Measurements from ENCODE around the gene PLK2.
A peak's percentile ranks its signal among the peaks of the same experiment; 100 is the strongest.

Gene PLK2

DNA sequence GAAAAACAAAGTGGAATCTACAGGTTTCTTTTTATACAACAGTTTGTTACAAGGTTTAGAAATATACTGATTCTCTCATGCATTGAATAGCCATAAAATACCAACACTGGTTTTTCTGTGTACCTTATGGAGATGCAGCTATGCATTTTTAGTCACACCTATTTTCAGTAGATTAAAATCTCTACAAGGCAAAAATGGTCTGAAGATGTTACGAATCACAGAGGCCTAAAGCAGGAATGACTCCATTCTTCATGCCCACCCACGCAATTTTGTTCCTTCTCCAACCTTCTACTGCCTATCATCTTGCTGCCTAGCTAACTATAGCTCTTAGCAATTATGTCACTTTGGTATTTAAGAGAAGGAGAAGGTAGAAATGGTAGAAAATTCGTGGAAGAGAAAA lies 9.9 kb downstream of the PLK2 start:
- DNase-seq (ENCODE audit: low read depth), result no peak

DNA sequence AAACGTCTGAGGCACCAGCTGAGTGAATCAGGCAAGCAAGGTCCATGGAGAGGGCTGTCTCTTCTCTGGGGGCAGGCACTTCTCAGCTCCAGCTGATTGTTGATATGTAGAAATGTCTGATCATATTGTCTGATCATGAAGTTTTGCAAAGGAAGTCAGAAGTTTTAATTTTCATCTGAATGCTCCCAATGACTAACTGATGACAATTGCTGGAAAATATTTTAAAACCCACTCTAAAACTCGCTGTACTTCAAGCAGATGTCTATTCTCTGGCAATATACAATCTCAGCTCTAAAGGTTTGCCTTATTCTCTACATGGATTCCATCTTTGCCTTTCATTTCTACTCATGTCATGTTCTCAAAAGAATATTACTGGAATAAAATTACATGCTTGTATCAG lies 12.7 kb downstream of the PLK2 start:
- DNase-seq (ENCODE audit: low read depth), result no peak

- DNase-seq (ENCODE audit: low read depth), result no peak
These were observed 13.9 kb downstream of the PLK2 start for GRCh38 chr5:58446024-58446423.

GRCh38 chr5:58444805-58445204 lies 15.1 kb downstream of the PLK2 start:
- DNase-seq (ENCODE audit: low read depth), result no peak

DNA sequence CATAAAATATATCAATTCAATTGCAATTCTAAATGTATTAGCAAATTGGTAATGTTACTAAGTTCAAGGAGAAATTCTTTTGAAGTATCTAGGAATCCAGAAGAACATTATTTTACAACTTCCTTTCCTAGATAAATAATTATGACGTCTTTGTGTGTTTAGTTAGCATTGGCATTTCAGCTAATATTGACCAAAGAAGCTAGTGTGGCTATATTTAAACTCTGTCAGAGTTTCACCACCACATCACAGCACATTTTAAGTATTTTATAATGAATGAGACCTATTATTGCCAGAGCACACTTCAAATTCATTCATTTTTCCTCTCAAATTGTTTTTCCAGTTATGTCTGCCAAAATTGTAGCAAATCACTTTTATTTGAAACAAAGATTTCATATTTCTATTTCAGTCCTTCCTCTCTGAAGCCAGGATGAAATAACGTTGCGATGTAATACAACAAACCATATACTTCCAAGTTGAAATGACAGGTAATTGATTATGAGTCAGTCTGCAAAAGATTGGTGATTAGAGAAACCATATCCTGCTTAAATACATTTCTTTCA lies 18.9 kb downstream of the PLK2 start:
- no peak for DNase-seq (ENCODE audit: low read depth)

DNA sequence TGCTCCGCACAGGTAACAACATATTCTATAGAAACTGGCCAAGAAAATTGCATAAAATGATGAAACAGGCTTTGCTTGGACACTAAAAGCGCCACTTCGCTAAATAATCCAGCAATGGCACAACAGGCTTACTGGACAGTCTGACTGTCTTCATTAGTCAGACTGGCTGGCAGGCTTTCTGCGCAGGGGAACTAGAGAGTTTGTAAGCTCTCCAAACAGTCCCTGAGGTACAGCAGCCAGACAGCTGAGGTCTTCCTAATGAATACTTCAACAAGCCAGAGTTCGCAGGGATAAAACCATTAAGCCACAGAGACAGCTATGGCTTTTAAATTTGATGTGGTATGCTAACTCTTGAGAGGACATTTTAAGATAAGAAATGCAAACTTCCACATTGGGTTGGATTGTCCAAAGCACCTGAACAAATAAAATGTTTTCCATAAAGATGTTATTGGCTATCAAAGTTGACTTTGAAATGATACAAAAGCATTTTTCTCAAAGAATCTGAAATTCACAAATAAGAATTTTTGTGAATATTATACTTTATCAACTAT lies 20.7 kb downstream of the PLK2 start:
- no peak for DNase-seq (ENCODE audit: low read depth)

- DNase-seq (ENCODE audit: low read depth), result no peak
These were observed 22.2 kb downstream of the PLK2 start for GRCh38 chr5:58437661-58438060.

- DNase-seq (ENCODE audit: low read depth), result no peak
These were observed 28.1 kb downstream of the PLK2 start for GRCh38 chr5:58431832-58432231.

DNA sequence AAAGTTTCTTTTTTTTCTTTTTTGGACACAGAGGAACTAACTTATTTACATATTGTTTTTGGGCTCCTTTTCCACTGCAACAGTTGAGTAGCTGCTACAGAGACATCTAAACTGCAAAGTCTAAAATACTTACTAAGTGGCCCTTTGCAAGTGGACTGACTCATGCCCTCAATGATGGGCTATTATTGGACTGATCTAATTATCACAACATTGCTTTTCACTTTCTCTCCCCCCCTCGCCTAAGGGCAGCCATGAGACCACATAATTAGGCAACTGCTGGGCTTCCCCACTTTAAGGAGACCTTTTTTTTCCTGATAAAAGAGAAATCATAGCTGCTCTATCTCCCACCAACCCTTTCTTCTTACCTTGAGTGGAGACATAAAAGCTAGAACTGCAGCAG lies 47.0 kb downstream of the PLK2 start:
- no peak for DNase-seq (ENCODE audit: low read depth)

- DNase-seq (ENCODE audit: low read depth), result no peak
These were observed 47.8 kb downstream of the PLK2 start for GRCh38 chr5:58412081-58412480.

- no peak for DNase-seq (ENCODE audit: low read depth)
These were observed 48.5 kb downstream of the PLK2 start for GRCh38 chr5:58411372-58411771.

DNA sequence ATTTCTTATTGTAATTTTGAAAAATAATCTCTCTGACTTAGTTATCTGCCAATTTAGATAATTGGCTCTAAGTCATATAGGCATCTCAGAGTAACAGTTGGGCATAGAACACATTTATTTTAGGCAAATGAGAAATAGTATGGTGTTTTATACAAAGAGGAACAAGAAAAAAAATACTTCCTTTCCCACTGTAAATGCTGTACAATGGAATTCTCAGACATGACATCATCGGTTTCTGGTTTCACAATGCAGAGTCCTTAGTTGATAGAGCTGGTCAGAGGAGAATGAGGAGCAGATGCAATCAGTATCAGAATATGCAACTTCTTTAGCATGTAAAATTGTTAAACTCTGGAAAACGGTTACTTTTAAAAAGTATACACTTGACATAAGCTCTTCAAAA lies 49.4 kb downstream of the PLK2 start:
- DNase-seq (ENCODE audit: low read depth), result peak; percentile 30

DNA sequence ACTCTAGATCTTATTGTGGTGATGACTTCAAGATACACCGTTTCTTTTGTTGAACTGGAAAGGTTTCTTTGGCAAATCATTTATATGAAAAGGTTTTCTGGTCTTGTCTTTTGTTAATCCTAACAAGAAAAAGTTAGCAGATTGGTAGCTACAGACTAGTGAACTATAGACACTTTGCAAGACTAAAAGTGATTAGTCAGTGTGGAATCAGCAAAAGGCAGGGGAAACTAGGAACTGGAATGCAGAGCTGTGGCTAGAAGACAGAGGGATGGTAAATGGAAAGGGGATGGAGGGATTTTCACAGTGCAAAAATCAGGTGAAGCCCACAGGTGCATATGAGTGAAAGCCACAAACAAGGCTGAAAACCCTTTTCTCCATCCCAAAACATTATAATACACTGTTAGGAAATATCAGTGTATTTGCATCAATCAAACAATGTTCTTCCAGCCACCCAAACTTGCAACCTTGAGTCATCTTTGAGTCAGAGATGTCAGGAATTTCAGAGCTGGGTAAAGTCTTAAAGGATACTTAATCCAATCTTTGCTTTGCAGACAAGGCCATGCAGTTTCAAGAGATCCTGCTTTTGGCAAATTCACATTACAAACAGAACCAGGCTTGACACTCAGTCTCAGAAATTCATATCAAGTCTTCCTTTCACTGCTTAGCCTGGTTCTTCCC lies 52.7 kb downstream of the PLK2 start:
- peak; percentile 50 for DNase-seq (ENCODE audit: low read depth)

DNA sequence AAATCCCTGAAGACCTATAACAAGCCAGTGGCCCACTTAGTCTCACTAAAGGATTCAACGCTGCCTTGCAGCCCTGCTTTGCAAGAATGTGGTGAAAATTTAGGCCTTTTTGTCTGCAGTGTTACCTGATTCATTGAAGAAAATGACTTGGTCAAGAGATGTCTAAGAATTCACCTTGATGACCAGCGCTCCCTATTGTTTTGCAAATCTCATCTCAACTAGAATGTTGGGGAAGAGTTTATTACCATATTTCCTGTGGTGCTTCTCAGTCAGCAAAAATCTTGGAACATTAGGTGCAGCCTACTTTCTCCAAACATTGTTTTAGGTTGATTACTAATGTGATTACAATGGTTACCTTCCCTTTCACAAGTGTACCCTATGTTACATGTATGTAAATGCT lies 53.5 kb downstream of the PLK2 start:
- no peak for DNase-seq (ENCODE audit: low read depth)

DNA sequence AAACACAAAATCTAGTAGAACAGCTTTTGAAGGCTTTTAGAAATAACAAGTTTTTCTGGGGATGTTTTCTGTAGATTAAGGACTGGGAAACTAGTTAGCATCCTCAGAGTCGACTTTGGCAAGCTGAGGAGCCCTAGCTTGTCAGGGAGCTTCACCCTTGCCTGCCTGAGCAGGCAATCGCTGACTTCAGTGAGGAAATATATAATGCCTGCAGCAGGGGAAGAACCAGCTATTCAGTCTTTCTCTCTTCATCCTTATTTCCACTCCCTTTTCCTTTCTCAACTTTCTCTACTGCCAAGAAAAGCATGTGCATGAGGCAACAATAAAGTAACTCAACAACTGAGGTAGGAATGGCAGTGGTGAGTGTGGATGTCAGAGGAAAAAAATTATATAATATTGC lies 54.7 kb downstream of the PLK2 start:
- DNase-seq (ENCODE audit: low read depth), result no peak

DNA sequence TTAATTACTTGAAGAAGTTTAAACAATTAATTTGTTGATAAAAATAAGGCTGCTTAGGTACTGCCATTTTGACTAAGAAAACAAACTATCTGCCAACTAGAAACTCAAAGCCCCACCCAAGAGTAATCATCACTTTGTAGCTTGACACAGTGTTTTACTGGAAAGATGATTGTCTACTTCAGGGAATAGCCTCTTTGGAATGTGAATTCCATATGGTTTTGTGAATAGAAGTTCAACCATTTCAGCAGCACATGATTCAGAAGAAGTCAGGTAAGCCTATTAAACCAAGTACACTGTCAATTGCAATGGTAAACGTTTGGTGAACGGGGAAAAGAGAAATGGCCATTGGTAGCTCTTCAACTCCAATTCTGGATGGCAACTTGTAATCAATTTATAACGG lies 55.2 kb downstream of the PLK2 start:
- DNase-seq (ENCODE audit: low read depth), result no peak

All from HS-27A (cell line).